Measurements from ENCODE around the gene ZSCAN20.

GRCh38 chr1:33507661-33508060, 35.2 kb downstream of the ZSCAN20 start:
- TF ChIP-seq CTCF (IDR thresholded peaks at IDR 0.05) (no peak), POLR2A (IDR thresholded peaks at IDR 0.05) (no peak)

Data from uterus (tissue), 2 donors.